ENCODE data around the gene BEX2.

Gene BEX2

GRCh38 chrX:103275947-103276567 lies 34.7 kb downstream of the BEX2 start:
- FAIRE-seq (no peak), DNase-seq (ENCODE audit: extremely low spot score, insufficient read length, low read depth) (no peak)

GRCh38 chrX:103274284-103274683 lies 36.5 kb downstream of the BEX2 start:
- no peak for DNase-seq (ENCODE audit: extremely low spot score, insufficient read length, low read depth)
- FAIRE-seq, result no peak
